Tongue (tissue), 2 donors: ENCODE results near the gene ECEL1. TPM values are rescaled to one million over a fixed set of nuclear protein-coding genes. Genes with fewer than 3 reads are reported as not detected.
"Not testable (repeated sequence)": the region's sequence is repeated elsewhere in the genome, so short reads cannot be mapped to it uniquely, and the experiment has no call there.

Experiments used
- DNase-seq: peaks from one replicate; pipeline ENCODE4 v3.0.0-alpha.2; 2015
- total RNA-seq: library from RNA; depleted of rRNA; stranded (reverse); fragments of >200 nt; gene quantifications from one replicate; pipeline ENCODE4 v1.2.3, GENCODE V29; 2014

ECEL1 gene
- total RNA-seq, 1 donor from 2014 or later = 0.31 TPM

GRCh38 chr2:232441922-232442321, 45.7 kb downstream of the ECEL1 start:
- DNase-seq = not testable (repeated sequence)

GRCh38 chr2:232441147-232441651, 46.4 kb downstream of the ECEL1 start:
- DNase-seq = no peak

GRCh38 chr2:232440220-232441018, 47.2 kb downstream of the ECEL1 start:
- DNase-seq = peak; percentile 89

GRCh38 chr2:232439758-232440135, 47.9 kb downstream of the ECEL1 start:
- no peak for DNase-seq

GRCh38 chr2:232438951-232439757, 48.5 kb downstream of the ECEL1 start:
- DNase-seq = peak; percentile 35

GRCh38 chr2:232438091-232438490, 49.5 kb downstream of the ECEL1 start:
- no peak for DNase-seq

GRCh38 chr2:232437195-232437571, 50.5 kb downstream of the ECEL1 start:
- no peak for DNase-seq

GRCh38 chr2:232436381-232437194, 51.0 kb downstream of the ECEL1 start:
- DNase-seq = no peak

GRCh38 chr2:232435805-232436204, 51.8 kb downstream of the ECEL1 start:
- DNase-seq = no peak

- no peak for DNase-seq
Observed at GRCh38 chr2:232435375-232435648, 52.3 kb downstream of the ECEL1 start.

GRCh38 chr2:232434563-232435374, 52.9 kb downstream of the ECEL1 start:
- no peak for DNase-seq

GRCh38 chr2:232434091-232434490, 53.5 kb downstream of the ECEL1 start:
- DNase-seq = no peak

- not testable (repeated sequence) for DNase-seq
Observed at GRCh38 chr2:232433622-232434021, 54.0 kb downstream of the ECEL1 start.

- DNase-seq = no peak
Observed at GRCh38 chr2:232432598-232433184, 54.9 kb downstream of the ECEL1 start.

- DNase-seq = no peak
Observed at GRCh38 chr2:232431705-232432590, 55.7 kb downstream of the ECEL1 start.

Other genes starting within 250 kb of the ECEL1 start
- not detected for gene ALPP, start 109.1 kb downstream of the ECEL1 start, total RNA-seq
- not detected for gene ALPG, start 81.0 kb downstream of the ECEL1 start, total RNA-seq
- not detected for gene ALPI, start 31.7 kb downstream of the ECEL1 start, total RNA-seq
- gene PRSS56, start 32.6 kb upstream of the ECEL1 start, total RNA-seq = 0.82 TPM
- gene CHRND, start 38.3 kb upstream of the ECEL1 start, total RNA-seq = 34.2 TPM
- 19.5 TPM for gene CHRNG, start 51.9 kb upstream of the ECEL1 start, total RNA-seq
- gene TIGD1, start 62.7 kb upstream of the ECEL1 start, total RNA-seq = 4.6 TPM
- 127 TPM for gene EIF4E2, start 62.9 kb upstream of the ECEL1 start, total RNA-seq
- gene EFHD1, start 145.8 kb upstream of the ECEL1 start, total RNA-seq = 4.9 TPM
- gene GIGYF2, start 209.5 kb upstream of the ECEL1 start, total RNA-seq = 102 TPM